ENCODE data around the gene AHI1. TPM values are rescaled to one million over a fixed set of nuclear protein-coding genes. Genes with fewer than 3 reads are reported as not detected.

The AHI1 gene
- total and polyA plus RNA-seq, 2 donors from 2014 or later = 9.1 to 28.5 TPM

DNA sequence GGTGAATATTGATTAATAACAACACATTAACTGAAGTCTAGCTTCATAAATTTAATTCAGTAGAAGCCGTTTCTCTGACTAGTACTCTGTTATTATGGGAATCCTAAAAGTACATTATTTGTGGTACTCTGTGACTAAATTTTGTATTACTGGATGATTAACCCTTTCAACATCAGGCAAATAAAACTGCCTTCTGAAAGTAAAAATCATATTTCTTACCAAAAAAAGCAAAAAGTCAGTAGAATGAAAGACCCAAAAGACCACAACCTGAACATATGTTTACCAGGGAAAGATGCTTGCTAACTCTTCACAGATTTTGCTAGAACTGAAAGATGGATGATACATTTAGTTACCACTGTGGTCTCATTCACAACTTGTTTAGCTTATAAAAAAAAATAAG lies 73.2 kb downstream of the AHI1 start:
- FAIRE-seq (no peak), DNase-seq (no peak)
- Histone ChIP-seq H3K9ac (ENCODE audit: low read length in 3 of 3) (no peak overlapping the region), H3K27me3 (ENCODE audit: control insufficient read depth, insufficient read depth, low read length) (no peaks in the 10 kb centered on the region), H3K9me3 (ENCODE audit: control insufficient read depth in 2 of 3, insufficient read depth in 1 of 3, low read length in 3 of 3) (no peaks in the 10 kb centered on the region), H3K27ac (ENCODE audit: low read depth in 2 of 2, low read length in 2 of 2) (no peak overlapping the region), H3K36me3 (ENCODE audit: control insufficient read depth in 2 of 3, insufficient read depth in 3 of 3, low read length in 3 of 3) (no peaks in the 10 kb centered on the region), H3K4me3 (ENCODE audit: low read length in 3 of 3) (no peak overlapping the region), H3K4me1 (ENCODE audit: control insufficient read depth in 2 of 3, insufficient read depth in 2 of 3, low read depth in 1 of 3, low read length in 3 of 3) (no peaks in the 10 kb centered on the region)
- TF ChIP-seq, protein P1, sequence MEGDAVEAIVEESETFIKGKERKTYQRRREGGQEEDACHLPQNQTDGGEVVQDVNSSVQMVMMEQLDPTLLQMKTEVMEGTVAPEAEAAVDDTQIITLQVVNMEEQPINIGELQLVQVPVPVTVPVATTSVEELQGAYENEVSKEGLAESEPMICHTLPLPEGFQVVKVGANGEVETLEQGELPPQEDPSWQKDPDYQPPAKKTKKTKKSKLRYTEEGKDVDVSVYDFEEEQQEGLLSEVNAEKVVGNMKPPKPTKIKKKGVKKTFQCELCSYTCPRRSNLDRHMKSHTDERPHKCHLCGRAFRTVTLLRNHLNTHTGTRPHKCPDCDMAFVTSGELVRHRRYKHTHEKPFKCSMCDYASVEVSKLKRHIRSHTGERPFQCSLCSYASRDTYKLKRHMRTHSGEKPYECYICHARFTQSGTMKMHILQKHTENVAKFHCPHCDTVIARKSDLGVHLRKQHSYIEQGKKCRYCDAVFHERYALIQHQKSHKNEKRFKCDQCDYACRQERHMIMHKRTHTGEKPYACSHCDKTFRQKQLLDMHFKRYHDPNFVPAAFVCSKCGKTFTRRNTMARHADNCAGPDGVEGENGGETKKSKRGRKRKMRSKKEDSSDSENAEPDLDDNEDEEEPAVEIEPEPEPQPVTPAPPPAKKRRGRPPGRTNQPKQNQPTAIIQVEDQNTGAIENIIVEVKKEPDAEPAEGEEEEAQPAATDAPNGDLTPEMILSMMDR (IDR thresholded peaks at IDR 0.05; ENCODE audit: borderline replicate concordance, extremely low read depth, insufficient read depth) = no peak
- intact Hi-C loops (cut with DNase I) = no loop called here

DNA sequence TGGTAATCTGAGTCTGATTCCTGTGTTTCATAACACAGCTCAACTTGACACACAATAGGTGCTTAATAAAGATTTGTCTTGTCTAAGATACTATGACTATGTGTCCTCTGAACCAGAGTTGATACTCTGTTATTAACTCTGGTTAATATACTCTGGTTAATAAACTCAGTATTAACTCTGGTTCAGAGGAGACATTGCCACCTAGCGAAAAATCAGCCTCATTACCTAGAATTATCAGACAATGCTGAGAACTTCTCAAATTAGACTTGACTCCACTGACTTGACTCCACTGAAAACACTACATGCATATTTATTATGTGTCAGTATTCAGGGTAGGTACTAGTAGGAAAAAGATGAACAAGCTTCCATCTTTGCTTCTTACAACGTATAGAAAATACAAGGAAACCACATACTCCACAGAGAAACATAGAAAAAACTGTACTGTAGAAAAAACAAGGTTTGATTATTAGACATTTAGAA lies 73.9 kb downstream of the AHI1 start:
- intact Hi-C loops (cut with DNase I) = no loop called here
- peak in 2 of 5 donors; percentile 64 to 65 for DNase-seq
- TF ChIP-seq, protein P1 (IDR thresholded peaks at IDR 0.05; ENCODE audit: borderline replicate concordance, extremely low read depth, insufficient read depth) = peak; percentile 63
- FAIRE-seq = peak; percentile 97
- Histone ChIP-seq H3K9ac (ENCODE audit: low read length in 3 of 3) (no peak overlapping the region), H3K4me3 (ENCODE audit: low read length in 3 of 3) (no peak overlapping the region), H3K27me3 (ENCODE audit: control insufficient read depth, insufficient read depth, low read length) (no peaks in the 10 kb centered on the region), H3K9me3 (ENCODE audit: control insufficient read depth in 2 of 3, insufficient read depth in 1 of 3, low read length in 3 of 3) (no peaks in the 10 kb centered on the region), H3K27ac (ENCODE audit: low read depth in 2 of 2, low read length in 2 of 2) (no peak overlapping the region), H3K4me1 (ENCODE audit: control insufficient read depth in 2 of 3, insufficient read depth in 2 of 3, low read depth in 1 of 3, low read length in 3 of 3) (no peaks in the 10 kb centered on the region), H3K36me3 (ENCODE audit: control insufficient read depth in 2 of 3, insufficient read depth in 3 of 3, low read length in 3 of 3) (no peaks in the 10 kb centered on the region)

DNA sequence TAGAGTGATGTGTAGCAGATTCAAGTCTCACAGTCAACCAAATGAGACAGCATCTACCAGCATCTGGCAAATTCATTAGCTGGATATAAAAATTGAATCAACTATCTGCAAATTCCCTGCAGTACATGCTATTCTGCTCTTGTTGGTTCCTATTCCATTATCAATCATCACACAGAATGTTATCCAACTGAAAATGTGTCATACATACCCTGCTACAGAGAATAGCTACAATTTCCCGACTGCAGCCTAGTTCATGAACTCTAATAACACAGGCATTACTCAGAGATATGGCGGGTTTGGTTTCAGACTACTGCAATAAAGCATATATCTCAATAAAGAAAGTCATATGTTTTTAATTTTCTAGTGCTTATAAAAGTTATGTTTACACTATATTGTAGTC lies 78.4 kb downstream of the AHI1 start:
- no peak for DNase-seq
- no peaks in the 10 kb centered on the region for H3K9me3 ChIP-seq (ENCODE audit: control insufficient read depth in 2 of 3, insufficient read depth in 1 of 3, low read length in 3 of 3)
- TF ChIP-seq, protein P1 (IDR thresholded peaks at IDR 0.05; ENCODE audit: borderline replicate concordance, extremely low read depth, insufficient read depth) = no peak
- H3K27me3 ChIP-seq (ENCODE audit: control insufficient read depth, insufficient read depth, low read length) = no peaks in the 10 kb centered on the region
- no peak overlapping the region for H3K9ac ChIP-seq (ENCODE audit: low read length in 3 of 3)
- no peak overlapping the region for H3K4me3 ChIP-seq (ENCODE audit: low read length in 3 of 3)
- H3K4me1 ChIP-seq (ENCODE audit: control insufficient read depth in 2 of 3, insufficient read depth in 2 of 3, low read depth in 1 of 3, low read length in 3 of 3) = no peaks in the 10 kb centered on the region
- no peak for FAIRE-seq
- H3K27ac ChIP-seq (ENCODE audit: low read depth in 2 of 2, low read length in 2 of 2) = no peak overlapping the region
- intact Hi-C loops (cut with DNase I) = no loop called here
- no peaks in the 10 kb centered on the region for H3K36me3 ChIP-seq (ENCODE audit: control insufficient read depth in 2 of 3, insufficient read depth in 3 of 3, low read length in 3 of 3)
